Measurements from ENCODE around the gene RABL2B. TPM values are rescaled to one million over a fixed set of nuclear protein-coding genes. Genes with fewer than 3 reads are reported as not detected.
A peak's percentile ranks its signal among the peaks of the same experiment; 100 is the strongest.
"Not testable (repeated sequence)": the region's sequence is repeated elsewhere in the genome, so short reads cannot be mapped to it uniquely, and the experiment has no call there.

The RABL2B gene
- 6.5 and 6.9 TPM in 2 replicates for total RNA-seq

DNA sequence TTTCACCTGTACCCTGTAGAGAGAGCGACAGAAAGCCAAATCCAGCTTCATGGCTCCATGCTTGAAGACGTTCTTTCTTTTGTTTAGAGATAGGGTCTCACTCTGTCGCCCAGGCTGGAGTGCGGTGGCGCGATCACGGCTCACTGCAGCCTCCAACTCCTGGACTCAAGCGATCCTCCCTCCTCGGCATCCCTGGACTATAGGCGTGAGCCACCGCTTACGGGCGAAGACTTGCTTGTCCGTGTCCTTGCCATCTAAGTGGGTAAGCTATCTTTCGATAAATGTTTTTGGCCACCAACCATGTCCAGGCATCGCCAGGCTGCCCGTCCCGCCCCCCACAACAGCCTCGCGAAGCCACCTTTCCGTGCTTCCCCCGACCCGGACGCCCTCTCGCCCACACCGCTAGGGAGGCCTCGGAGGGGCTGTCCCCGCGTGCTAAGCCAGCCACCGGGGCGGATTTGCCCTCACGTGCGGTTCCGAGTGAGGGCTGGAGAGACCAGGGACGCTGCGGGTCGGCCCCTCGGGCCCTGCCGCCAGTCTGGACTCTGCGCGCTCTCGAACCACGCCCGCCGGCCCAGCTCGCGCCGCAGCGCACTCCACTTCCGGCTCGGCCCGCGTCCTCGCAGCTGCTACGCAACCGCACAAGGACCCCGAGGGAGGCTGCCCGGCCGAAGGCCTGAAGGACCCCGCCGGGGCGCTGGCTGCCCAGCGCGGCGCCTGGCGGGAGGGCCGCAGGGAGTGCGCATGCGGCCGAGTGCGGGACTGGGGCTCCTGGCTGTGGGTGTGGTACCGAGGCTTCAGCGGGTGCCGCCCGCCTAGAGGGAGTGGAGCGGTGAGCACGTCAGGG is at the start of gene RABL2B:
RABL2B (minus strand) TSS at position 604 of the 847 bp plus-strand sequence. CDS start 1,342 bp downstream, outside the sequence.
- peak; percentile 33 for DNase-seq (ENCODE audit: low read depth, low spot score)

DNA sequence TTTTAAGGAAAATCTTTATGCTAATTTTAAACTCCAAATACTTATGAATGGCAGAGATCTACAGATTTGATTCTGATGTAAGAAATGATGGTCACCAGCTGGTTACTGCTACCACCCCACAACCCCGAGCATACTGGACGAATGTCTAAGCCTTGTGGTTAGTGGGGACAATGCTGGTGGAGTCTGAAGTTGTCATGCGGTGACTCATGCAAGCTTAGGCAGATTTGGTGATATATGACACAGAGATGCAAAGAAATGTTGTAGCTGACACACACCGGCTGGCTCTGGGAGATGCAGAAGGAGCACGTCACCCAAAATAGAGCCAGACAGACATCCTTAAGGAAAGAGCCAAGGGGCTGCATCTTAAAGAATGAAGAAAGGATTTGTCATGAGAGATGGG is 3.5 kb upstream of the RABL2B start:
- DNase-seq (ENCODE audit: low read depth, low spot score), result not testable (repeated sequence)

DNA sequence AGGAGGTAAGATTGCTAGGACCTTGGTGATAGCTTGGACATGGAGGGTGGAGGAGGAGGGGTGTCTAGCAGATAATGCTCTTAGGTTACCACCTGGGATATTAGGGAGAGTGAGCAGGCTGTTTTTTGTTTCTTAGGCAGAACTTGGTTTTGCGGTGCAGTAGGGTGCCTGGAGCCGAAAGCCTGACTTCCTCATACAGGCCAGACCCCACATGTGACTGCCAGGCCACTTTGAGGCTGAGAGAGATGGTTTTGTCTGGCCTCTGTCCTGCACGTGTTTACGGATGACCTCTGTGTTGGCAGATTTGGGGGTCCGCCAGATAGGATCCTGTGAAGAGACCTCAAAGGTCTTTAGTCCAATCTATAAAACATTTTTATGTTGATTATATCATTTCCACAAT is 1.9 kb upstream of the RABL2B start:
- not testable (repeated sequence) for DNase-seq (ENCODE audit: low read depth, low spot score)

DNA sequence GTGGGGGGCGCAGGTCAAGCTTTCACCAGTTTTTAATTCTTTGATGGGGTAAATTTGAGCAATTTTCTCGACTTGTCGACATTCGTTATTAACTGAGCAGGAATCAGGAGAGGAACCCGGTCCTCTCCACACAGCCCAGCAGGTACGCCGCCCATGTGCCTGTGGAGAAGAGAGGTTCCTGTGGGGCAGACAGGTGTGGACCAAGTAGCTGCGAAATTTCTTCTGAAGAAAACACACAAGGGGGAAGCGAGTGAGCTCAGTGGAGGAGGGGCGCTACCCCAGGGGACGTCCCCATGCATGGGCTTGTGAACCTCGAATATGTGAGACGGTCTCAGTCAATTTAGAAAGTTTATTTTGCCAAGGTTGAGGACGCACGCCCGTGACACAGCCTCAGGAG is 442 bp upstream of the RABL2B start:
- not testable (repeated sequence) for DNase-seq (ENCODE audit: low read depth, low spot score)

DNA sequence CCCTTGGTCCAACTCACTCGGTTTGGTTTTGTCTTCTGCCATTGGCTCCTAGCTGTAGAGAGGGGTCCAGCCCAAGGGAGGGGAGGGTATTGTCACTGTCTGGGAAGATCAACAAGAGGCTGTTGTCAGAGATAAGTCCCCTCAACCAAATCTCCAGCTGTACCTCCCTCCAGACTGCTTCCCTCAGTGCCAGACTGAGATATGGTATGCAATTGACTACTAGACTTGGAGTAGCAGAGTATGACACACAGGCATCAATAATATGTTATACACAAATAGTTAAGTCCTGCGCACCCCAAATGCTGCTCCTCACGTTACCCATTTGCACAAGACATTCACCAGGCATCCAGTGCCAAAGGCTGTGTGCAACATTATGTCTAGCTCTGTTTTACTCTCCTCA is 1.2 kb downstream of the RABL2B start:
- not testable (repeated sequence) for DNase-seq (ENCODE audit: low read depth, low spot score)

DNA sequence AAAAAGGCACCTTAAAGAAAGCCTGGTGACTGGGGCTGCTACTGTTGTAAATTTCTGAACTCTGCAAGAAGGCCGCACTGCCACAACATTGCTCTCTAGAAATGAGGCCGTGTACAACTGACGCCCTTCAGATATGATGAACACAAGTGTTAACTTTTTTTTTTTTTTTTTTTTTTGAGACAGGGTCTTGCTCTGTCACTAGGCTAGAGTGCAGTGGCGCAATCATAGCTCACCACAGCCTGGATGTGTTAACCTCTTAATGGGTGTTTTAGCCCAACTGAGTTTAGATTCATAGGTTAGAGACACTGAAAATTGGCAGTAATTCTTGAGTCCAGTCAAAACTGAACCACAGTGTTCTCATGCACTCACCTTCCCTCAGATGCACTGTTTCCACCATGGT is 3.2 kb downstream of the RABL2B start:
- not testable (repeated sequence) for DNase-seq (ENCODE audit: low read depth, low spot score)

DNA sequence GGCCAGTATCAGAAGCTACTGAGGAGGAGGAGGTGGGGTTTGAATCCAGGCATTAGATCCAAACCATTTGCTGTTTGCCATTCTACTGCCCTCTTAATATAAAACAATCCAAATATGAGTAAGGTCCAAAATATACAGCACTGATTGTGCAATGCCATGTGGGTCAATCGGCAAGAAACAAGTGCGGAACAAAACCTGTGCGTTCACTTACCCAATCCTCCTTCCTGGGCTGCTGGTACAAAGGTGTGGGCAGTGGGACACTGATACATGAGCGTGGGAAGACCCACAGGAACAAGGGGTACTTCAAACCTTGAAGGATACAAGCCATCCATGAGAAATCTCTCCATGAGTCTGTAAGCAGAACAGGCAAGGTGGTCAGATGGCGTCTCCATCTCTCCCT is 5.8 kb downstream of the RABL2B start:
- not testable (repeated sequence) for DNase-seq (ENCODE audit: low read depth, low spot score)

DNA sequence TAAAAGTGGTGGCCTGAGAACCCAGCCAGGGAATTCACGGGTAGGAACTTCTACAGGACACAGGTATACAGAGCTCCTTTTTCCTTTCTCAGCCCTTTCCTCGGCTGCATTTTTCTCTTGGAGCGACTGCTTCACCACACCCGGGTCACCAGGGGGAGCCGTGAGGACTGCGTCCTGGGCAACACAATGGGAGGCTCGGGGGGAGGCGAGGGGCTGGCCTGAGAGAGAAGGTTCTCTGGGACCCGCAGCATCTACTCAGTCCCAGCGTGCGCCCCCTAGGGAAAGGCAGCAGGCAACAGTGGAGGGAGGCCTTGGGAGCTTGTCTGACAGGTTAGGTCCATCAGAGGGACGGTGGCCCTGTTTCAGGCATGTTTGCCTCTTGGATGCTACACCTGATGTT is 8.3 kb downstream of the RABL2B start:
- DNase-seq (ENCODE audit: low read depth, low spot score), result peak; percentile 26

DNA sequence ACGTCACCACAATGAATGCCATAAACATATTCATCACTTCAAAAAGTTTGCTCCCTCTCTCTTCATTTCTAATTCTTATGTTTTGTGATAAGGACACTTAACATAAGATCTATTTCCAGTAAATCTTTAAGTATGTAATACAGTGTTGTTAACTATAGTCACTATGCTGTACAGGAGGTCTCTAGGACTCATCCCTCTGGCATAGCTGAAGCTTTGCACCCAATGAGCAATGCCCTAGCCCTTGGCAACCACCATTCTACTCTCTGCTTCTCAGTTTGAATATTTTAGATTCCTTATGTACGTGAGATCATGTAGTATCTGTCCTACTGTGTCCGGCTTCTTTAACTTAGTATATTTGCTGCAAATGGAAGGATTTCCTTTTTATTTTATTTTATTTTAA is 19.1 kb downstream of the RABL2B start:
- DNase-seq (ENCODE audit: low read depth, low spot score), result not testable (repeated sequence)

DNA sequence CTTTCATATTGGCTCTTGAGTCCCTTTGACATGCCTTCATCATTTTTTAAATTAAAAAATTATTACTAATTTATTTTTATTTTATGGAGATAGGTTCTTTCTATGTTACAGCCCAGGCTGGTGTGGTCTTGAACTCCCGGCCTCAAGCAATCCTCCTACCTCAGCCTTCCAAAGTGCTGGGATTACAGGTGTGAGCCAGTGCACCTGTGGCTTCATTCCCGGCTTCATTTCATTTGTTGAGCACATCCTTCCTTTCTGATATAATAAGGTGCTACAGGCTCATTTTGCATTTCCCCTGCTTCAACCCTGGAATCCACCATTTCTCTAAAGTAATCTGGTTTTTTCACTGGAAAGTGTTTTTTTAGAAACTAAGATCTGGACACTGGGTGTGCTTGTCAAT is 21.6 kb downstream of the RABL2B start:
- DNase-seq (ENCODE audit: low read depth, low spot score), result not testable (repeated sequence)

DNA sequence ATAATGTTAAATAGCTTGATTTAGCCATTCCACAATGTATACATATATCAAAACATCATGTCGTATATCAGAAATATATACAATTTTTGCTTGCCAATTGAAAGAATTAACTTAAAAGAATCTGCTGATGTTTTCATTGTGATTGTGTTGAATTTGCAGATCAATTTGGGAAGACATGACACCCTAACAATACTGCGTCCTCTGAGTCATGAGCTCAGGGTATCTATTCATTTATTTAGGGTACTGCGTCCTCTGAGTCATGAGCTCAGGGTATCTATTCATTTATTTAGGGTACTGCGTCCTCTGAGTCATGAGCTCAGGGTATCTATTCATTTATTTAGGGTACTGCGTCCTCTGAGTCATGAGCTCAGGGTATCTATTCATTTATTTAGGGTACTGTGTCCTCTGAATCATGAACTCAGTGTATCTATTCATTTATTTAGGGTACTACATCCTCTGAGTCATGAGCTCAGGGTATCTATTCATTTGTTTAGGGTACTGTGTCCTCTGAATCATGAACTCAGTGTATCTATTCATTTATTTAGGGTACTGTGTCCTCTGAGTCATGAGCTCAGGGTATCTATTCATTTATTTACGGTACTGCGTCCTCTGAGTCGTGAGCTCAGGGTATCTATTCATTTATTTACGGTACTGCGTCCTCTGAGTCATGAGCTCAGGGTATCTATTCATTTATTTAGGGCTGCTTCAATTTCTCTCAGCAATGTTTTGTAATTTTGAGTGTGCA is 23.7 kb downstream of the RABL2B start:
- not testable (repeated sequence) for DNase-seq (ENCODE audit: low read depth, low spot score)

DNA sequence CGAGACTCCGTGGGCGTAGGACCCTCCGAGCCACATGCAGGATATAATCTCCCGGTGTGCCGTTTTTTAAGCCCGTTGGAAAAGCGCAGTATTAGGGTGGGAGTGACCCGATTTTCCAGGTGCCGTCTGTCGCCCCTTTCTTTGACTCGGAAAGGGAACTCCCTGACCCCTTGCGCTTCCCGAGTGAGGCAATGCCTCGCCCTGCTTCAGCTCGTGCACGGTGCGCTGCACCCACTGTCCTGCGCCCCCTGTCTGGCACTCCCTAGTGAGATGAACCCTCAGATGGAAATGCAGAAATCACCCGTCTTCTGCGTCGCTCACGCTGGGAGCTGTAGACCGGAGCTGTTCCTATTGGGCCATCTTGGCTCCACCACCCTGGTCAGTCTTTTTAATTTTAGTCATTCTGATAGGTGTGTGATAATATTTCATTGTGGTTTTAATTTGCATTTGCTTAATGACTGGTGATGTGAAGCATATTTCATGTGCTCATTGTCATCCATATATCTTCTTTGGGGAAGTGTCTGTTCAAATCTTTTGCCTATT is 26.4 kb downstream of the RABL2B start:
- DNase-seq (ENCODE audit: low read depth, low spot score), result not testable (repeated sequence)

DNA sequence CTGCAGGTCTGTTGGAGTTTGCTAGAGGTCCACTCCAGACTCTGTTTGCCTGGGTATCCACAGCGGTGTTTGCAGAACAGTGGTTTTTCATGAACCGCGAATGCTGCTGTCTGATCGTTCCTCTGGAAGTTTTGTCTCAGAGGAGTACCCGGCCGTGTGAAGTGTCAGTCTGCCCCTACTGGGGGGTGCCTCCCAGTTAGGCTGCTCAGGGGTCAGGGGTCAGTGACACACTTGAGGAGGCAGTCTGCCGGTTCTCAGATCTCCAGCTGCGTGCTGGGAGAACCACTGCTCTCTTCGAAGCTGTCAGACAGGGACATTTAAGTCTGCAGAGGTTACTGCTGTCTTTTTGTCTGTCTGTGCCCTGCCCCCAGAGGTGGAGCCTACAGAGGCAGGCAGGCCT is 27.0 kb downstream of the RABL2B start:
- not testable (repeated sequence) for DNase-seq (ENCODE audit: low read depth, low spot score)

DNA sequence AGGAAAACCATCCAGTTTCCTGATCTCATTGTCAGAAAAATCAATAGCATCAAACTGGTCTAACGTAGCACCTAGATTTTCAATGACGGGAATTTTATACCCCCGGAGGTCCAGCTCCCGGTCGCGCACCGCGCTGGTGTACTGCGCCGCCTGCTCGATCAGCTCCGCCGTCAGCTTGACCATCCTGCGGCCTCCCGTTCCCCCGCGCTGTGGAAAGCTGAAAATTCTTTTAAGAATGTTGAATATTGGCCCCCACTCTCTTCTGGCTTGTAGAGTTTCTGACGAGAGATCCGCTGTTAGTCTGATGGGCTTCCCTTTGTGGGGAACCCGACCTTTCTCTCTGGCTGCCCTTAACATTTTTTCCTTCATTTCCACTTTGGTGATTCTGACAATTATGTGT is 28.2 kb downstream of the RABL2B start:
- not testable (repeated sequence) for DNase-seq (ENCODE audit: low read depth, low spot score)

DNA sequence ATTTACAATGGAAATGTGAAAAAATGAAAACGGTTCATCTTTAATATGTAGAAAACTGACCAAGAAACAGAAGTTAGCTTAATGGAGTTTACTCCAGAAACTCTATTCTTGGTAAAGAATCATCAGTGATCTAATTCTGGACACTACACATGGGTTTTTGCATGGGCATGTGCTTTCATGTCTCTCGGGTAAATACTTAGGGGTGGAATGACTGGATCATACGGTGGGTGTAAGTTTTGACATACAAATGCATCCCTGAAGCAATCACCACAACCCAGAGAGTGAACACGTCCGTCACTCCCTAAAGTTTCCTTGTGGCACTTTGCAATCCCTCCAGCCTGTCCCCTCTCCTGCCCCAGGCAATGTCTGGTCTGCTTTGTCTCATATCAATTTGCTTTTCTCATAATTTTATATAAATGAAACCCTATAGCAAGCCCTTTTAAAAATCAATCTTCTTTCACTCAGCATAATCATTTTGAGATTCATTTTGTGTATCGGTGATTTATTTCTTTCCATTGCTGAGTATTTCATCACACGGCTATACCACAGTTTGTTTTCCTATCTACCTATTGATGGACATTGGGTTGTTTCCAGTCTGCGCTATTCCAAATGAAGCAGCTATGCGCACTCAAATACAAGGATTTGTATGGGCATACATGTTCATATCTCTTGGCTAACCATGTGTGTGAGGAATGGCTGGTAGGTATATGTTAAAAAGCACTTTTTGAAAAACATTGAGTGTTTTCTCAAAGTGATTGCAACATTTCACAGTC is 33.9 kb downstream of the RABL2B start:
- not testable (repeated sequence) for DNase-seq (ENCODE audit: low read depth, low spot score)

DNA sequence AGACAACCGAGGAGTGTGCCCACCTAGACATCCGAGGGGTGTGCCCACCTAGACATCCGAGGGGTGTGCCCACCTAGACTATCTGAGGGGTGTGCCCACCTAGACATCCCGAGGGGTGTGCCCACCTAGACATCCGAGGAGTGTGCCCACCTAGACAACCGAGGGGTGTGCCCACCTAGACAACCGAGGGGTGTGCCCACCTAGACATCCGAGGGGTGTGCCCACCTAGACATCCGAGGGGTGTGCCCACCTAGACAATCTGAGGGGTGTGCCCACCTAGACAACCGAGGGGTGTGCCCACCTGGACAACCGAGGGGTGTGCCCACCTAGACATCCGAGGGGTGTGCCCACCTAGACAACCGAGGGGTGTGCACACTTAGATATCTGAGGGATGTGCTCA is 34.8 kb downstream of the RABL2B start:
- not testable (repeated sequence) for DNase-seq (ENCODE audit: low read depth, low spot score)

DNA sequence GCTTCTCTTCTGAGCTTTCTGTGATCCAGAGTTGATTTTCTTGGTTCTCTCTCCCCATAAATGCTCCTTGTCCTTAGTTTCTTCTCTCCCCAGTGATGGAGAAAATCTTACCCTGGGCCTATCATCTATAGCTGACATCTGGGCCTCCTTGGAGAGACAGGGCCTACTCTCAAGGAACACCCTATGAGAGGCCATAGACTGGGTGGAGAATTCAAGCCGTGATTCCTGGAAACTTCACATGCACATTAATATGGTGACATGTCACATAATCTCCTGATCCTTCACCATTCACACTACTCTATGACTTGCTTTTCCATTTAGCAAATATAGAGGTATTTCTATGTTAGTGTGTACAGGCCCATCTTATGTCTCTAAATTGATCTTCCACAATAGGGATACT is 35.9 kb downstream of the RABL2B start:
- DNase-seq (ENCODE audit: low read depth, low spot score), result not testable (repeated sequence)

DNA sequence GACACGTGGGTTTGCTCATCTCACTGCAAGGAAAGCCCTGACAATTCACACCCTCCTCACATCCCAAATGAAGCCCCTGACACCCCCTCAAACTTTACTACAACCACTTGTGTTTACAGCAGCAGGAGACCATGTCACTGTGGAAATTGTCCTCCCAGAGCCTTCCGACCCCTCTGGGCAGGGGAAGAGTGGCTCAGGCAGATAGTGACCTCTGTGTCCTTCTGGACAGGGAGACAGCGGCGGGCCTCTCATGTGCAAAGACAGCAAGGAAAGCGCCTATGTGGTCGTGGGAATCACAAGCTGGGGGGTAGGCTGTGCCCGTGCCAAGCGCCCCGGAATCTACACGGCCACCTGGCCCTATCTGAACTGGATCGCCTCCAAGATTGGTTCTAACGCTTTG is 39.0 kb downstream of the RABL2B start:
- DNase-seq (ENCODE audit: low read depth, low spot score), result not testable (repeated sequence)

DNA sequence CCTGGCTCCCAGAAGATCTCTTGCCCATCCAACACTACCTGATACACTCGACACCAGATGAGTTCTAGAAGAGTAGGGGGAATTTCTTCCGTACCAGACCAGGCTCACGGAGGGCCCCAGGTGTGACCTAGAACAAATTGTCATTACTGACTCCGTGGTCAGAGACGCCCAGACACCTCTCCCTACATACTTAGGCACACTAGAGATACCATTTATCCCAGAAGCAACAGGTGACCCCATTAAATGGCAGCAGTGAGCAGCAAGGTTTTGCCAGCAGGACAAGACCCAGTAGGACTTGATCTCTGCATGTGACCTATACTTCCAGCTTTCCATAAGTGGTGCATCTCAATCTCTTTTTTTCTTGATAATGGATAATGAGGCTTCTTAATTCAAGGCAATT is 42.7 kb downstream of the RABL2B start:
- DNase-seq (ENCODE audit: low read depth, low spot score), result not testable (repeated sequence)

DNA sequence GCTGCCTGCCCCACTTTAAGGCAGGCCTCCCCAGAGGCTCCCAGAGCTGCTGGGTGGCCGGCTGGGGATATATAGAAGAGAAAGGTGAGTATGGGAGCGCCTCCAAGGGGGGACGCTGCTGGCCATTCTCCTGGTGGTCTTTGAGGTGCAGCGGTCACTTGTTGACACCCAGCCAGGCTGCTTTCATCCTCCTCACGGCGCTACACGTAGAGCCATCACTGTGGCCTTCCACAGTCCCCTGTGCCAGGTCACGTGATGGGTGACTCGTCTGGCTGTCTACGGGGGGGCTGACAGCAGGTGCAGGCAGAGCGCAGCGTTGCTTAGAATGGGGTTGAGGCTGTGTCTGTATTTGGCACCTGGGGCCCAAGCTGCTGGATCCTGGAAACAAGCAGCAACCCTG is 43.5 kb downstream of the RABL2B start:
- no peak for DNase-seq (ENCODE audit: low read depth, low spot score)

DNA sequence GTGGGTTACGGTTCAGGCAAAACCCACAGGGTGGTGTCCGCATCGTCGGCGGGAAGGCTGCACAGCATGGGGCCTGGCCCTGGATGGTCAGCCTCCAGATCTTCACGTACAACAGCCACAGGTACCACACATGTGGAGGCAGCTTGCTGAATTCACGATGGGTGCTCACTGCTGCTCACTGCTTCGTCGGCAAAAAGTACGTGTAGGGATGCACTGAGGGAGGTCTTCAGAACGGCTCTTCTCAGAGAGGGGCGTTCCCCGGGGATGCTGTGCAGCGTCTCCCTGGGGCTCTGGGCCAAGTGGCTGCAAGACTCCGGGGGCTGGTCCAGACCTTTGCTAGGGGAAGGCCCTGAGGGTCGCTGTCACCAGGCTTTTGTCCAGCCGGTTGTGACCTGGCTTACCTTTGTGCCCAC is 44.2 kb downstream of the RABL2B start:
- DNase-seq (ENCODE audit: low read depth, low spot score), result no peak
